ENCODE results near the gene IMMP2L. TPM values are rescaled to one million over a fixed set of nuclear protein-coding genes. Genes with fewer than 3 reads are reported as not detected.

The IMMP2L gene
- total RNA-seq, 1 experiment from 2014 or later, result 13.6 TPM

DNA sequence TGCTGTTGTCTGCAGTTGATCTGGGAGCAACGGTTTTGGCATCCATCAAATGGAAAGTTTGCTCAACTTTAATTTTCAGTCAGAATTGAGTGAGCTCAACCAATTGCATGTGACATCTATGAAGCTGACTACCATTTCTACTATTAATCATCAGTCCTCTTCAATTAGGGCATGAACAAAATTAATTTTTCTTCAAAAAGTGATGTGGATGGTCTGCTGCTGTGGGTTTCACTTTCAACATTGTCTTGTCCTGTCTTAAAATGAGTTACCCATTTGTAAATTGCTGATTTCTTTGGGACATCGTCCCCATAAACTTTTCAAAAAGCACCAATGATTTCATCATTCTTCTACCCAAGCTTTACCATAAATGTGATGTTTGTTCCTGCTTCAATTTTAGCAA, 648.0 kb downstream of the IMMP2L start:
- no peak overlapping the region for H3K27ac Mint-ChIP-seq
- H3K4me3 Mint-ChIP-seq, result no peak overlapping the region
- ATAC-seq, result no peak
- no peaks in the 10 kb centered on the region for H3K4me1 Mint-ChIP-seq
- H3K27me3 Mint-ChIP-seq (ENCODE audit: low read depth), result no peaks in the 10 kb centered on the region
- H3K9me3 Mint-ChIP-seq, result no peaks in the 10 kb centered on the region
- H3K36me3 Mint-ChIP-seq, result no peaks in the 10 kb centered on the region
- DNase-seq (ENCODE audit: low spot score), result no peak
- ChIA-PET CTCF (no interaction called here), POLR2A (no interaction called here)
- no peak for TF ChIP-seq GABPB1 (CRISPR knock-in tag; IDR thresholded peaks at IDR 0.05)
- no peak for TF ChIP-seq ETV6 (CRISPR knock-in tag; IDR thresholded peaks at IDR 0.05)
- TF ChIP-seq, protein P1, sequence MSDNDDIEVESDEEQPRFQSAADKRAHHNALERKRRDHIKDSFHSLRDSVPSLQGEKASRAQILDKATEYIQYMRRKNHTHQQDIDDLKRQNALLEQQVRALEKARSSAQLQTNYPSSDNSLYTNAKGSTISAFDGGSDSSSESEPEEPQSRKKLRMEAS (CRISPR knock-in tag; IDR thresholded peaks at IDR 0.05), result no peak
- TF ChIP-seq TCF7 (CRISPR knock-in tag; IDR thresholded peaks at IDR 0.05; ENCODE audit: low read depth), result no peak
- no peak for TF ChIP-seq ZNF138 (CRISPR knock-in tag; conservative IDR thresholded peaks at IDR 0.05)
- TF ChIP-seq, protein P2, sequence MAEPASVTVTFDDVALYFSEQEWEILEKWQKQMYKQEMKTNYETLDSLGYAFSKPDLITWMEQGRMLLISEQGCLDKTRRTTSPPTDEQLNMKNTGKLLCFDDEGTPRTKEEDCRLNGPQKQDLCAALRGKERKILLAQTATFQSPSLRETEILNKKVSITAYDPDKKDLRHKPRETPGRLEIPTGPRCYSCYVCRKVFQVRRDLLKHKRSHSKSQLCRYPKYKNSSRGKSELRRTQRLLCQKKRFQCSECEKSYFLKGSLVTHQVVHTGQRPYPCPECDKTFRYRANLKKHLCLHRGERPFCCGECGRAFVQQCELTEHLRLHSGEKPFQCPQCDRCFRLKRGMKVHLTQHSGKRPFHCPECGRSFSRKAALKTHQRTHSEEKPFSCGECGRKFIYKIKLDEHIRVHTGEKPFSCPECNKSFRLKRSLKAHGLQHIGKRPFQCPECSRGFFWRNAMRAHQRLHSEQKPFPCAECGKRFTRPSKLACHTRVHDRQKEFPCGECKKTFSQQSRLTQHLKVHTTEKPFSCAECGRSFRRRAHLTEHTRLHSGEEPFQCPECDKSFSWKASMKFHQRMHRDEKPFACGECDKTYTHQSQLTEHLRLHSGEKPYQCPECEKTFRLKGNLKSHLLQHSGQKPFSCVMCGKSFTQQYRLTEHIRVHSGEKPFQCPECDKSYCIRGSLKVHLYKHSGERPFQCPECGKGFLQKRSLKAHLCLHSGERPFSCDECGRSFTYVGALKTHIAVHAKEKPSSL (CRISPR knock-in tag; conservative IDR thresholded peaks at IDR 0.05), result no peak
- TF ChIP-seq ZNF263 (CRISPR knock-in tag; IDR thresholded peaks at IDR 0.05; ENCODE audit: low read depth), result no peak
- TF ChIP-seq, protein P3, sequence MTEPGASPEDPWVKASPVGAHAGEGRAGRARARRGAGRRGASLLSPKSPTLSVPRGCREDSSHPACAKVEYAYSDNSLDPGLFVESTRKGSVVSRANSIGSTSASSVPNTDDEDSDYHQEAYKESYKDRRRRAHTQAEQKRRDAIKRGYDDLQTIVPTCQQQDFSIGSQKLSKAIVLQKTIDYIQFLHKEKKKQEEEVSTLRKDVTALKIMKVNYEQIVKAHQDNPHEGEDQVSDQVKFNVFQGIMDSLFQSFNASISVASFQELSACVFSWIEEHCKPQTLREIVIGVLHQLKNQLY (CRISPR knock-in tag; IDR thresholded peaks at IDR 0.05), result no peak

DNA sequence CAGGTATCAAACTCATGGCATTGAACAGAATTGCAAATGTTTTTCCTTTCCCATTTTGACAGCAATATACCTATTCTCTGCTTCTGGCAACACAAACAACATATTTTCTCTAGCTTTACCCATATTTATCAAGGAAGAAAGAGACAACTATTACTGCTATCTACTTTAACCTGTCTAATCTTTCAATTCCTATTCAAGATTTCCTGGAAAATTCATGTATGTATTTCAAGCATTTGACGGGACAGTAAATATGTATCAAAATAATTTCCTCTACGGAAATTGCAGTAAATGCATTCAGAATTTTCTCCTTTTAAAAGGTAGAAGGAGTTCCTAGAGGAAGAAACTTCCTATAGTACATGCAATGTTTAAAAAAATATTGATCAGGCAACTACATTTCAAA, 650.7 kb downstream of the IMMP2L start:
- Mint-ChIP-seq H3K4me3 (no peak overlapping the region), H3K36me3 (no peaks in the 10 kb centered on the region), H3K27me3 (ENCODE audit: low read depth) (no peaks in the 10 kb centered on the region), H3K9me3 (no peaks in the 10 kb centered on the region), H3K4me1 (no peaks in the 10 kb centered on the region), H3K27ac (no peak overlapping the region)
- POLR2A ChIA-PET, result no interaction called here
- CTCF ChIA-PET, result no interaction called here
- ATAC-seq, result no peak
- DNase-seq (ENCODE audit: low spot score), result no peak
- TF ChIP-seq, protein P4, sequence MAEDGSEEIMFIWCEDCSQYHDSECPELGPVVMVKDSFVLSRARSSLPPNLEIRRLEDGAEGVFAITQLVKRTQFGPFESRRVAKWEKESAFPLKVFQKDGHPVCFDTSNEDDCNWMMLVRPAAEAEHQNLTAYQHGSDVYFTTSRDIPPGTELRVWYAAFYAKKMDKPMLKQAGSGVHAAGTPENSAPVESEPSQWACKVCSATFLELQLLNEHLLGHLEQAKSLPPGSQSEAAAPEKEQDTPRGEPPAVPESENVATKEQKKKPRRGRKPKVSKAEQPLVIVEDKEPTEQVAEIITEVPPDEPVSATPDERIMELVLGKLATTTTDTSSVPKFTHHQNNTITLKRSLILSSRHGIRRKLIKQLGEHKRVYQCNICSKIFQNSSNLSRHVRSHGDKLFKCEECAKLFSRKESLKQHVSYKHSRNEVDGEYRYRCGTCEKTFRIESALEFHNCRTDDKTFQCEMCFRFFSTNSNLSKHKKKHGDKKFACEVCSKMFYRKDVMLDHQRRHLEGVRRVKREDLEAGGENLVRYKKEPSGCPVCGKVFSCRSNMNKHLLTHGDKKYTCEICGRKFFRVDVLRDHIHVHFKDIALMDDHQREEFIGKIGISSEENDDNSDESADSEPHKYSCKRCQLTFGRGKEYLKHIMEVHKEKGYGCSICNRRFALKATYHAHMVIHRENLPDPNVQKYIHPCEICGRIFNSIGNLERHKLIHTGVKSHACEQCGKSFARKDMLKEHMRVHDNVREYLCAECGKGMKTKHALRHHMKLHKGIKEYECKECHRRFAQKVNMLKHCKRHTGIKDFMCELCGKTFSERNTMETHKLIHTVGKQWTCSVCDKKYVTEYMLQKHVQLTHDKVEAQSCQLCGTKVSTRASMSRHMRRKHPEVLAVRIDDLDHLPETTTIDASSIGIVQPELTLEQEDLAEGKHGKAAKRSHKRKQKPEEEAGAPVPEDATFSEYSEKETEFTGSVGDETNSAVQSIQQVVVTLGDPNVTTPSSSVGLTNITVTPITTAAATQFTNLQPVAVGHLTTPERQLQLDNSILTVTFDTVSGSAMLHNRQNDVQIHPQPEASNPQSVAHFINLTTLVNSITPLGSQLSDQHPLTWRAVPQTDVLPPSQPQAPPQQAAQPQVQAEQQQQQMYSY (CRISPR knock-in tag; IDR thresholded peaks at IDR 0.05), result no peak
- TF ChIP-seq, protein P5, sequence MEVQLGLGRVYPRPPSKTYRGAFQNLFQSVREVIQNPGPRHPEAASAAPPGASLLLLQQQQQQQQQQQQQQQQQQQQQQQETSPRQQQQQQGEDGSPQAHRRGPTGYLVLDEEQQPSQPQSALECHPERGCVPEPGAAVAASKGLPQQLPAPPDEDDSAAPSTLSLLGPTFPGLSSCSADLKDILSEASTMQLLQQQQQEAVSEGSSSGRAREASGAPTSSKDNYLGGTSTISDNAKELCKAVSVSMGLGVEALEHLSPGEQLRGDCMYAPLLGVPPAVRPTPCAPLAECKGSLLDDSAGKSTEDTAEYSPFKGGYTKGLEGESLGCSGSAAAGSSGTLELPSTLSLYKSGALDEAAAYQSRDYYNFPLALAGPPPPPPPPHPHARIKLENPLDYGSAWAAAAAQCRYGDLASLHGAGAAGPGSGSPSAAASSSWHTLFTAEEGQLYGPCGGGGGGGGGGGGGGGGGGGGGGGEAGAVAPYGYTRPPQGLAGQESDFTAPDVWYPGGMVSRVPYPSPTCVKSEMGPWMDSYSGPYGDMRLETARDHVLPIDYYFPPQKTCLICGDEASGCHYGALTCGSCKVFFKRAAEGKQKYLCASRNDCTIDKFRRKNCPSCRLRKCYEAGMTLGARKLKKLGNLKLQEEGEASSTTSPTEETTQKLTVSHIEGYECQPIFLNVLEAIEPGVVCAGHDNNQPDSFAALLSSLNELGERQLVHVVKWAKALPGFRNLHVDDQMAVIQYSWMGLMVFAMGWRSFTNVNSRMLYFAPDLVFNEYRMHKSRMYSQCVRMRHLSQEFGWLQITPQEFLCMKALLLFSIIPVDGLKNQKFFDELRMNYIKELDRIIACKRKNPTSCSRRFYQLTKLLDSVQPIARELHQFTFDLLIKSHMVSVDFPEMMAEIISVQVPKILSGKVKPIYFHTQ (CRISPR knock-in tag; IDR thresholded peaks at IDR 0.05), result no peak
- no peak for TF ChIP-seq ZNF263 (CRISPR knock-in tag; IDR thresholded peaks at IDR 0.05; ENCODE audit: low read depth)
- TF ChIP-seq ZNF396 (CRISPR knock-in tag; IDR thresholded peaks at IDR 0.05; ENCODE audit: borderline replicate concordance), result no peak
- TF ChIP-seq, protein P6, sequence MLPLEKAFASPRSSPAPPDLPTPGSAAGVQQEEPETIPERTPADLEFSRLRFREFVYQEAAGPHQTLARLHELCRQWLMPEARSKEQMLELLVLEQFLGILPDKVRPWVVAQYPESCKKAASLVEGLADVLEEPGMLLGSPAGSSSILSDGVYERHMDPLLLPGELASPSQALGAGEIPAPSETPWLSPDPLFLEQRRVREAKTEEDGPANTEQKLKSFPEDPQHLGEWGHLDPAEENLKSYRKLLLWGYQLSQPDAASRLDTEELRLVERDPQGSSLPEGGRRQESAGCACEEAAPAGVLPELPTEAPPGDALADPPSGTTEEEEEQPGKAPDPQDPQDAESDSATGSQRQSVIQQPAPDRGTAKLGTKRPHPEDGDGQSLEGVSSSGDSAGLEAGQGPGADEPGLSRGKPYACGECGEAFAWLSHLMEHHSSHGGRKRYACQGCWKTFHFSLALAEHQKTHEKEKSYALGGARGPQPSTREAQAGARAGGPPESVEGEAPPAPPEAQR (CRISPR knock-in tag; IDR thresholded peaks at IDR 0.05), result no peak
- TF ChIP-seq ZBTB21 (CRISPR knock-in tag; IDR thresholded peaks at IDR 0.05; ENCODE audit: borderline replicate concordance), result no peak
- no peak for TF ChIP-seq ESRRA (CRISPR knock-in tag; IDR thresholded peaks at IDR 0.05; ENCODE audit: borderline replicate concordance)
- TF ChIP-seq, protein P7, sequence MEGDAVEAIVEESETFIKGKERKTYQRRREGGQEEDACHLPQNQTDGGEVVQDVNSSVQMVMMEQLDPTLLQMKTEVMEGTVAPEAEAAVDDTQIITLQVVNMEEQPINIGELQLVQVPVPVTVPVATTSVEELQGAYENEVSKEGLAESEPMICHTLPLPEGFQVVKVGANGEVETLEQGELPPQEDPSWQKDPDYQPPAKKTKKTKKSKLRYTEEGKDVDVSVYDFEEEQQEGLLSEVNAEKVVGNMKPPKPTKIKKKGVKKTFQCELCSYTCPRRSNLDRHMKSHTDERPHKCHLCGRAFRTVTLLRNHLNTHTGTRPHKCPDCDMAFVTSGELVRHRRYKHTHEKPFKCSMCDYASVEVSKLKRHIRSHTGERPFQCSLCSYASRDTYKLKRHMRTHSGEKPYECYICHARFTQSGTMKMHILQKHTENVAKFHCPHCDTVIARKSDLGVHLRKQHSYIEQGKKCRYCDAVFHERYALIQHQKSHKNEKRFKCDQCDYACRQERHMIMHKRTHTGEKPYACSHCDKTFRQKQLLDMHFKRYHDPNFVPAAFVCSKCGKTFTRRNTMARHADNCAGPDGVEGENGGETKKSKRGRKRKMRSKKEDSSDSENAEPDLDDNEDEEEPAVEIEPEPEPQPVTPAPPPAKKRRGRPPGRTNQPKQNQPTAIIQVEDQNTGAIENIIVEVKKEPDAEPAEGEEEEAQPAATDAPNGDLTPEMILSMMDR (IDR thresholded peaks at IDR 0.05), result no peak
- TF ChIP-seq NFYB (CRISPR knock-in tag; conservative IDR thresholded peaks at IDR 0.05; ENCODE audit: low read depth), result no peak
- TF ChIP-seq OVOL2 (CRISPR knock-in tag; IDR thresholded peaks at IDR 0.05; ENCODE audit: borderline replicate concordance), result no peak
- no peak for TF ChIP-seq SMAD3 (CRISPR knock-in tag; IDR thresholded peaks at IDR 0.05; ENCODE audit: borderline replicate concordance)
- TF ChIP-seq, protein P1 (CRISPR knock-in tag; IDR thresholded peaks at IDR 0.05), result no peak
- TF ChIP-seq, protein P8, sequence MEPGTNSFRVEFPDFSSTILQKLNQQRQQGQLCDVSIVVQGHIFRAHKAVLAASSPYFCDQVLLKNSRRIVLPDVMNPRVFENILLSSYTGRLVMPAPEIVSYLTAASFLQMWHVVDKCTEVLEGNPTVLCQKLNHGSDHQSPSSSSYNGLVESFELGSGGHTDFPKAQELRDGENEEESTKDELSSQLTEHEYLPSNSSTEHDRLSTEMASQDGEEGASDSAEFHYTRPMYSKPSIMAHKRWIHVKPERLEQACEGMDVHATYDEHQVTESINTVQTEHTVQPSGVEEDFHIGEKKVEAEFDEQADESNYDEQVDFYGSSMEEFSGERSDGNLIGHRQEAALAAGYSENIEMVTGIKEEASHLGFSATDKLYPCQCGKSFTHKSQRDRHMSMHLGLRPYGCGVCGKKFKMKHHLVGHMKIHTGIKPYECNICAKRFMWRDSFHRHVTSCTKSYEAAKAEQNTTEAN (CRISPR knock-in tag; IDR thresholded peaks at IDR 0.05), result no peak
- no peak for TF ChIP-seq MYBL2 (CRISPR knock-in tag; IDR thresholded peaks at IDR 0.05)
- TF ChIP-seq RORB (CRISPR knock-in tag; IDR thresholded peaks at IDR 0.05), result no peak

All from WTC11 (cell line).